Common myeloid progenitor, CD34-positive (primary cell): Measurements from ENCODE around the gene IFITM2.

Experiments
- CTCF ChIA-PET: fragments of 350-600 bp; sonication (Branson Sonifier 250); formaldehyde crosslinking; loops from one replicate; lab custom pipeline; 2021; ENCODE audit warnings: antibody characterized with exemption; lab: Charles Lee
- POLR2A ChIA-PET: fragments of 350-600 bp; sonication (Branson Sonifier 250); formaldehyde crosslinking; loops from one replicate; lab custom pipeline; 2021; ENCODE audit warnings: antibody characterized with exemption; lab: Charles Lee
- DNase-seq, 3 donors: peaks; one replicate each; pipeline versions ENCODE4 v3.0.0 to v3.0.0-alpha.2; 2013
- H3K27ac ChIP-seq, 2 experiments: 1 replicate in 1 of 2; 2 replicates in 1 of 2; pipeline ENCODE4 v1.7.0; 2013; ENCODE audit warnings: inconsistent platforms in 2 of 2, low read length in 2 of 2, mild to moderate bottlenecking in 2 of 2, low read depth in 1 of 2, moderate library complexity in 1 of 2; ENCODE audit not compliant: severe bottlenecking in 2 of 2, insufficient read depth in 1 of 2, poor library complexity in 1 of 2
- H3K27me3 ChIP-seq, 5 experiments: replicated peaks in 2 of 5; 1 replicate in 3 of 5; 2 replicates in 2 of 5; pipeline versions ENCODE4 v1.6.1 to v1.7.0; 2013; ENCODE audit warnings: low read length in 4 of 5, mild to moderate bottlenecking in 2 of 5, moderate library complexity in 2 of 5, inconsistent platforms in 1 of 5; ENCODE audit not compliant: insufficient read depth in 5 of 5, control insufficient read depth in 4 of 5
- H3K36me3 ChIP-seq, 4 experiments: 1 replicate in 2 of 4; 2 replicates in 2 of 4; pipeline versions ENCODE4 v1.6.1 to v1.7.0; 2013; ENCODE audit warnings: low read length in 3 of 4, control low read depth in 1 of 4, mild to moderate bottlenecking in 1 of 4; ENCODE audit not compliant: control insufficient read depth in 4 of 4, insufficient read depth in 4 of 4
- H3K4me1 ChIP-seq, 4 experiments: 1 replicate in 3 of 4; 2 replicates in 1 of 4; pipeline versions ENCODE4 v1.6.1 to v1.7.1; 2013; ENCODE audit warnings: low read length in 3 of 4, mild to moderate bottlenecking in 3 of 4, control low read depth in 1 of 4, inconsistent platforms in 1 of 4, moderate library complexity in 1 of 4; ENCODE audit not compliant: control insufficient read depth in 4 of 4, insufficient read depth in 4 of 4; ENCODE audit errors: control extremely low read depth in 1 of 4
- H3K4me3 ChIP-seq, 7 experiments: 1 replicate in 4 of 7; 2 replicates in 3 of 7; pipeline versions ENCODE4 v1.5.1 to v1.7.0; 2013; ENCODE audit warnings: mild to moderate bottlenecking in 7 of 7, low read length in 6 of 7, moderate library complexity in 6 of 7, inconsistent platforms in 2 of 7, low read depth in 2 of 7, control low read depth in 1 of 7; ENCODE audit not compliant: insufficient read depth in 4 of 7, control insufficient read depth in 1 of 7; ENCODE audit errors: extremely low read depth in 1 of 7
- H3K9me3 ChIP-seq, 5 experiments: 1 replicate in 4 of 5; 2 replicates in 1 of 5; pipeline versions ENCODE4 v1.6.1 to v1.7.1; 2013; ENCODE audit warnings: low read length in 4 of 5, mild to moderate bottlenecking in 2 of 5, inconsistent platforms in 1 of 5, low read depth in 1 of 5, moderate library complexity in 1 of 5; ENCODE audit not compliant: control insufficient read depth in 4 of 5, insufficient read depth in 2 of 5; ENCODE audit errors: control extremely low read depth in 1 of 5
- WGBS: methylation state at CpG from one replicate; pipeline ENCODE4 v1.1.5; 2013; ENCODE audit not compliant: insufficient coverage; 5-methylcytosine and 5-hydroxymethylcytosine counted together

Gene IFITM2

GRCh38 chr11:290621-291231 lies 16.9 kb upstream of the IFITM2 start:
- ChIA-PET POLR2A (no interaction called here), CTCF (interaction anchor here (1.2 to 2.8 kb wide), 2 partner anchors 8 to 15 kb away, joined by 3 to 11 read pairs; no protein-coding TSS in a partner anchor)
- Histone ChIP-seq H3K4me3 (no peak overlapping the region), H3K27ac (no peak overlapping the region), H3K4me1 (peaks cover 0 to 23% (median 17%) of the 10 kb centered on the region in 4 experiments), H3K27me3 (peaks cover 0 to 19% (median 13%) of the 10 kb centered on the region in 5 experiments), H3K36me3 (peaks cover 0 to 20% (median 0%) of the 10 kb centered on the region in 4 experiments), H3K9me3 (no peaks in the 10 kb centered on the region)
- WGBS = 96% methylated on average over 11 of the region's 13 CpGs
- DNase-seq = no peak

- Histone ChIP-seq H3K27me3 (peaks cover 0 to 17% (median 13%) of the 10 kb centered on the region in 5 experiments), H3K27ac (no peak overlapping the region), H3K4me1 (peaks cover 0 to 23% (median 17%) of the 10 kb centered on the region in 4 experiments), H3K36me3 (peaks cover 0 to 20% (median 0%) of the 10 kb centered on the region in 4 experiments), H3K4me3 (no peak overlapping the region), H3K9me3 (no peaks in the 10 kb centered on the region)
- WGBS = 98% methylated on average over 42 of the region's 44 CpGs
- POLR2A ChIA-PET = no interaction called here
- CTCF ChIA-PET = interaction anchor here (1.2 kb wide), 1 partner anchor 9 kb away, joined by 3 read pairs; no protein-coding TSS in a partner anchor
- no peak for DNase-seq
These were observed 16.1 kb upstream of the IFITM2 start for GRCh38 chr11:291281-292210.

GRCh38 chr11:292211-293121 lies 15.2 kb upstream of the IFITM2 start:
- Histone ChIP-seq H3K36me3 (peaks cover 0 to 20% (median 0%) of the 10 kb centered on the region in 4 experiments), H3K27me3 (peaks cover 0 to 10% (median 9%) of the 10 kb centered on the region in 5 experiments), H3K4me3 (no peak overlapping the region), H3K4me1 (peaks cover 0 to 19% (median 17%) of the 10 kb centered on the region in 4 experiments), H3K27ac (no peak overlapping the region), H3K9me3 (no peaks in the 10 kb centered on the region)
- WGBS = 95% methylated on average over 28 of the region's 29 CpGs
- ChIA-PET POLR2A (no interaction called here), CTCF (interaction anchor here (1.2 to 1.4 kb wide), 2 partner anchors 8 to 10 kb away, joined by 3 read pairs; no protein-coding TSS in a partner anchor)
- DNase-seq = no peak

GRCh38 chr11:293271-293851 lies 14.3 kb upstream of the IFITM2 start:
- Histone ChIP-seq H3K4me3 (no peak overlapping the region), H3K27me3 (peaks cover 0 to 10% (median under 1%) of the 10 kb centered on the region in 5 experiments), H3K27ac (no peak overlapping the region), H3K36me3 (peaks cover 0 to 20% (median 0%) of the 10 kb centered on the region in 4 experiments), H3K4me1 (peaks cover 0 to 13% (median 10%) of the 10 kb centered on the region in 4 experiments), H3K9me3 (no peaks in the 10 kb centered on the region)
- POLR2A ChIA-PET = no interaction called here
- WGBS = 97% methylated on average over 15 of the region's 18 CpGs
- no peak for DNase-seq
- CTCF ChIA-PET = interaction anchor here (1.0 to 2.0 kb wide), 4 partner anchors 9 to 13 kb away, joined by 3 to 14 read pairs (median 4); no protein-coding TSS in a partner anchor

- no peak for DNase-seq
- Histone ChIP-seq H3K4me3 (no peak overlapping the region), H3K36me3 (peaks cover 0 to 20% (median 0%) of the 10 kb centered on the region in 4 experiments), H3K4me1 (peaks cover 0 to 11% (median 7%) of the 10 kb centered on the region in 4 experiments), H3K27ac (no peak overlapping the region), H3K27me3 (peaks cover 0 to 15% (median 0%) of the 10 kb centered on the region in 5 experiments), H3K9me3 (no peaks in the 10 kb centered on the region)
- CTCF ChIA-PET = interaction anchor here (0.8 to 2.0 kb wide), 5 partner anchors 10 to 68 kb away, joined by 3 to 14 read pairs (median 3); no protein-coding TSS in a partner anchor
- WGBS = 95% methylated on average over 25 of the region's 27 CpGs
- POLR2A ChIA-PET = no interaction called here
These were observed 13.6 kb upstream of the IFITM2 start for GRCh38 chr11:293852-294661.
